ENCODE results near the gene KCNC3.

Gene KCNC3

GRCh38 chr19:50327013-50327412 lies 2.2 kb downstream of the KCNC3 start:
- no peak for DNase-seq

- no peak for DNase-seq
Observed at GRCh38 chr19:50326101-50326664, 3.0 kb downstream of the KCNC3 start.

GRCh38 chr19:50325310-50326100 lies 3.7 kb downstream of the KCNC3 start:
- DNase-seq, result peak; percentile 92 to 97 (median 94)

GRCh38 chr19:50324331-50324730 lies 4.8 kb downstream of the KCNC3 start:
- no peak for DNase-seq

GRCh38 chr19:50323782-50324133 lies 5.4 kb downstream of the KCNC3 start:
- DNase-seq, result no peak

GRCh38 chr19:50322931-50323781 lies 6.0 kb downstream of the KCNC3 start:
- DNase-seq, result no peak

GRCh38 chr19:50322234-50322633 lies 6.9 kb downstream of the KCNC3 start:
- DNase-seq, result no peak

GRCh38 chr19:50321831-50322230 lies 7.3 kb downstream of the KCNC3 start:
- DNase-seq, result no peak

- DNase-seq, result no peak
Observed at GRCh38 chr19:50320596-50320995, 8.6 kb downstream of the KCNC3 start.

- no peak for DNase-seq
Observed at GRCh38 chr19:50320051-50320450, 9.1 kb downstream of the KCNC3 start.

GRCh38 chr19:50319156-50319555 lies 10.0 kb downstream of the KCNC3 start:
- no peak for DNase-seq

GRCh38 chr19:50318438-50318837 lies 10.7 kb downstream of the KCNC3 start:
- no peak for DNase-seq

GRCh38 chr19:50317115-50317514 lies 12.1 kb downstream of the KCNC3 start:
- no peak for DNase-seq

- peak; percentile 52 to 82 (median 75) for DNase-seq
Observed at GRCh38 chr19:50315773-50316448, 13.3 kb downstream of the KCNC3 start.

GRCh38 chr19:50314724-50315708 lies 14.2 kb downstream of the KCNC3 start:
- peak in 2 of 3 experiments; percentile 16 to 46 for DNase-seq

GRCh38 chr19:50313812-50314536 lies 15.2 kb downstream of the KCNC3 start:
- DNase-seq, result peak; percentile 30 to 46 (median 35)

- peak in 1 of 3 experiments; percentile 7 for DNase-seq
Observed at GRCh38 chr19:50312967-50313811, 16.0 kb downstream of the KCNC3 start.

- DNase-seq, result peak in 2 of 3 experiments; percentile 47 to 71
Observed at GRCh38 chr19:50311723-50312635, 17.2 kb downstream of the KCNC3 start.

All from NCI-H1417 (cell line).